RWPE2 (cell line): Measurements from ENCODE around the gene MDH2.
A peak's percentile ranks its signal among the peaks of the same experiment; 100 is the strongest.
"Not testable (repeated sequence)": the region's sequence is repeated elsewhere in the genome, so short reads cannot be mapped to it uniquely, and the experiment has no call there.

Experiments
- ATAC-seq: fragments of 200-7000 bp; cut with Tn5 transposase; 3 replicates; pipeline ENCODE4 v1.9.1; 2021; ENCODE audit warnings: low read depth
- DNase-seq: peaks from one replicate; pipeline ENCODE4 v3.0.0-alpha.2; 2020; ENCODE audit warnings: low spot score
- H3K27ac ChIP-seq: fragments of 450-650 bp; 2 replicates; pipeline ENCODE4 v1.5.1; 2017; ENCODE audit warnings: mild to moderate bottlenecking; ENCODE audit not compliant: poor library complexity, severe bottlenecking
- H3K27me3 ChIP-seq: fragments of 250-450 bp; sonication (Bioruptor Pico); 2 replicates; pipeline ENCODE4 v1.5.1; 2021; ENCODE audit warnings: mild to moderate bottlenecking, moderate library complexity; ENCODE audit not compliant: insufficient read depth, poor library complexity, severe bottlenecking
- H3K36me3 ChIP-seq: fragments of 250-450 bp; sonication (Bioruptor Pico); 2 replicates; pipeline ENCODE4 v1.5.1; 2020; ENCODE audit warnings: low read depth, mild to moderate bottlenecking, moderate library complexity
- H3K4me1 ChIP-seq: fragments of 250-450 bp; sonication (Bioruptor Pico); 2 replicates; pipeline ENCODE4 v1.5.1; 2021; ENCODE audit warnings: mild to moderate bottlenecking, moderate library complexity; ENCODE audit not compliant: insufficient read depth, poor library complexity, severe bottlenecking
- H3K4me3 ChIP-seq: fragments of 250-450 bp; sonication (Bioruptor Pico); 2 replicates; pipeline ENCODE4 v1.5.1; 2021; ENCODE audit warnings: mild to moderate bottlenecking, moderate library complexity; ENCODE audit not compliant: severe bottlenecking
- H3K9me3 ChIP-seq: fragments of 250-450 bp; sonication (Bioruptor Pico); 2 replicates; pipeline ENCODE4 v1.5.1; 2021; ENCODE audit warnings: mild to moderate bottlenecking, moderate library complexity; ENCODE audit not compliant: severe bottlenecking
- TF ChIP-seq, protein P1 (sequence below): fragments of 450-650 bp; IDR thresholded peaks from one replicate; pipeline ENCODE4 v1.5.1; 2017; ENCODE audit warnings: mild to moderate bottlenecking, moderate library complexity; ENCODE audit not compliant: poor library complexity, severe bottlenecking

MDH2 gene

DNA sequence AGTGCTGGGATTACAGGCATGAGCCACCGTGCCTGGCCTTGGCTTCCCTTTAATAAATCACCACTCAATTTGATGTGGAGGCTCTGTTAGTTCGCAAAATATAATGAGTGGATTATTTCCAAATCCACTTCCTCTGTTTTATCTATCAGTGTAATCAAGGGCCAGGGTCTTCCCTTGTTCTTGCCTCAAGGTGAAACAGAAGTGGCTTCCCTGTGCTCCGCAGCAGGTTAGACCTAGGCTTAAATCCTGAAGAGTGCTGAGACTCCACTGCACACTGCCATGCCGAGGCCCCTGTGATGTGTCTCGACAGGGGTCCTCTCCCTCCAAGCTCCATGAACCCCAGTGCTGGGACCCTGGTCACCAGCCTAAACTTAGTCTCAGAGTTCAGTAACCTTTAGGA is 59.0 kb downstream of the MDH2 start:
- Histone ChIP-seq H3K36me3 (no peaks in the 10 kb centered on the region), H3K27me3 (no peaks in the 10 kb centered on the region), H3K9me3 (no peaks in the 10 kb centered on the region), H3K27ac (peak overlapping the region; percentile 91), H3K4me3 (no peak overlapping the region), H3K4me1 (peaks cover 35% of the 10 kb centered on the region)
- TF ChIP-seq, protein P1, sequence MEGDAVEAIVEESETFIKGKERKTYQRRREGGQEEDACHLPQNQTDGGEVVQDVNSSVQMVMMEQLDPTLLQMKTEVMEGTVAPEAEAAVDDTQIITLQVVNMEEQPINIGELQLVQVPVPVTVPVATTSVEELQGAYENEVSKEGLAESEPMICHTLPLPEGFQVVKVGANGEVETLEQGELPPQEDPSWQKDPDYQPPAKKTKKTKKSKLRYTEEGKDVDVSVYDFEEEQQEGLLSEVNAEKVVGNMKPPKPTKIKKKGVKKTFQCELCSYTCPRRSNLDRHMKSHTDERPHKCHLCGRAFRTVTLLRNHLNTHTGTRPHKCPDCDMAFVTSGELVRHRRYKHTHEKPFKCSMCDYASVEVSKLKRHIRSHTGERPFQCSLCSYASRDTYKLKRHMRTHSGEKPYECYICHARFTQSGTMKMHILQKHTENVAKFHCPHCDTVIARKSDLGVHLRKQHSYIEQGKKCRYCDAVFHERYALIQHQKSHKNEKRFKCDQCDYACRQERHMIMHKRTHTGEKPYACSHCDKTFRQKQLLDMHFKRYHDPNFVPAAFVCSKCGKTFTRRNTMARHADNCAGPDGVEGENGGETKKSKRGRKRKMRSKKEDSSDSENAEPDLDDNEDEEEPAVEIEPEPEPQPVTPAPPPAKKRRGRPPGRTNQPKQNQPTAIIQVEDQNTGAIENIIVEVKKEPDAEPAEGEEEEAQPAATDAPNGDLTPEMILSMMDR, result no peak
- ATAC-seq, result no peak
- no peak for DNase-seq

GRCh38 chr7:76108540-76109233 is 60.8 kb downstream of the MDH2 start:
- Histone ChIP-seq H3K36me3 (no peaks in the 10 kb centered on the region), H3K4me1 (peaks cover 35% of the 10 kb centered on the region), H3K27me3 (no peaks in the 10 kb centered on the region), H3K9me3 (no peaks in the 10 kb centered on the region), H3K27ac (peak overlapping the region; percentile 91), H3K4me3 (no peak overlapping the region)
- ATAC-seq, result peak; percentile 90
- DNase-seq, result peak; percentile 64
- TF ChIP-seq, protein P1, result peak; percentile 5

- not testable (repeated sequence) for H3K27ac ChIP-seq, ATAC-seq, DNase-seq, H3K27me3 ChIP-seq, H3K9me3 ChIP-seq, H3K36me3 ChIP-seq, H3K4me3 ChIP-seq
- peaks cover 17% of the 10 kb centered on the region for H3K4me1 ChIP-seq
These were observed 65.2 kb downstream of the MDH2 start for GRCh38 chr7:76113042-76113630.

DNA sequence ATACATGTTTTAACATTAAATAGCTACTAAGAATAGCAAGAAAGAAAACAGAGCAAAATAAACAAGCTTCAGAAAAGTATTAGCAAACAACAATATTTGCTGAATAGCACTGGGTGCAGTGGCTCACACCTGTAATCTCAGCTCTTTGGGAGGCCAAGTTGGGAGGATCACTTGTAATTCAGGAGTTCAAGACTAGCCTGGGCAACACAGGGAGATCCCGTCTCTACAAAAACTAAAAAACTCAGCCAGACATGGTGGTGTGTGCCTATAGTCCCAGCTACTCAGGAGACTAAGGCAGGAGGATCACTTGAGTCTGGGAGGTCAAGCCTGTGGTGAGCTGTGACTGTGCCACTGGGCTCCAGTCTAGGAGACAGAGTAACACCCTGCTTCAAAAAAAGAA is 66.8 kb downstream of the MDH2 start:
- not testable (repeated sequence) for H3K4me1 ChIP-seq, ATAC-seq, H3K36me3 ChIP-seq, H3K27me3 ChIP-seq, H3K27ac ChIP-seq, DNase-seq, H3K9me3 ChIP-seq, H3K4me3 ChIP-seq
